Measurements from ENCODE around the gene LMAN2L.

The LMAN2L gene

DNA sequence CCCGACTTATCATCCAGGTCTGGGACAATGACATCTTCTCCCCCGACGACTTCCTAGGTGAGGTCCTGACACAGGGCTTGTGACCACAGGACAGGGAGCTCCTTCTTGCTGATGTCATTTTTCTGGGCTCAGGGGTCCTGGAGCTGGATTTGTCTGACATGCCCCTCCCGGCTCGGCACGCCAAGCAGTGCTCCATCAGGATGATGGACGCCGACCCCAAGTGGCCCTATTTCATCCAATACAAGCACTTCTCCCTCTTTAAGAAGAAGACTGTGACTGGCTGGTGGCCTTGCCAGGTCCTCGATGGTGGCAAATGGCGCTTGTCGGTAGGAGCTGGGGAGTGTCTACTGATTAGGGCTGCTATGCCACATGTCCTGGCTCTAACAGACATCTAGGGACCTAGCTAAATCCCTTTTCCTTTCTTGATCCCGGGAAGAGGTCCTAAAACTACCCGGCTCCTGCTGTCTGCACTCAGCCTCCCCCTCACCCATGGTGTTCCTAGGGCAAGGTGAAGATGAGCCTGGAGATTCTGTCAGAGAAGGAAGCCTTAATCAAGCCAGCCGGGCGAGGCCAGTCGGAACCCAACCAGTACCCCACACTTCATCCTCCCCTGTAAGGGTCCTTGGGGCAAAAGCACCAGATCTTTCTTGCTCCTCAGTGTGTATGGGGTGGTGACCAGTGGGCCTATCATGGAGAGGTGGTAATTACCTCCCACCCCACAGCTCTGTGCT, 36.7 kb downstream of the LMAN2L start:
- DNase-seq (ENCODE audit: low read depth, low spot score) = no peak

- no peak for DNase-seq (ENCODE audit: low read depth, low spot score)
Observed at GRCh38 chr2:96702098-96702785, 37.6 kb downstream of the LMAN2L start.

DNA sequence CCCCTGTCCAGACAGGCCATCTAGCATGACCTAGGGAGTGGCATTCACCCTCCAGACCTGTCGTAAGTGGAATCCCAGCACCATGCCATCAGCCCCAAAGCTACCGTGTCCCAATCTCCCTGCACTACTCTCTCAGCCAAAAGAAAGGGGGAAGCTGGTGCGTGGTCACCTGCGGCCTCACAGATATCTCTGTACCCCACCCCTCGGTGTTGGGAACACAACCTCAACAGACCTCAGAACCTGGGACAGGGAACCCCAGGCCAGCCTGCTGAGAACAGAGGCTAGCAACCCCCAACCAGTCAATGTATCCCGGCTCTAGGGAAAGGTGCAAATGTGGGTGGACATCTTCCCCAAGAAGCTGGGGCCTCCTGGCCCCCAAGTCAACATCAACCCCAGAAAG, 38.2 kb downstream of the LMAN2L start:
- DNase-seq (ENCODE audit: low read depth, low spot score) = no peak

DNA sequence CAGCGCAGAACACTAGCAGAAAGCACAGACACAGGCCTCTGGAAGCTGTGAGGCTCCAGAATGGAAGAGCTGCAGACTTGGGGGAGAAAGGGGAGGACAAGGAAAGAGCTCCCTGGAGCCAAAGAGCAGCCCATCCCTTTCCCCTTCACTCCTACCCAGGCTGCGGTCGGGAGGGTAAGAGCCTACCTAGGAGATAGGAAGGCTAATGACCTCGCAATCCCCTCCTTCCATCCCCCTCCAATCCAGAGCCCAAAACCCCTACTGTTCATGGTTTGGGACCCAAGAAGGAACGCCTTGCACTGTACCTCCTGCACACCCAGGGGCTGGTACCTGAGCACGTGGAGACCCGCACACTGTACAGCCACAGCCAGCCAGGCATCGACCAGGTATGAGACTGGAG, 39.8 kb downstream of the LMAN2L start:
- DNase-seq (ENCODE audit: low read depth, low spot score) = no peak

DNA sequence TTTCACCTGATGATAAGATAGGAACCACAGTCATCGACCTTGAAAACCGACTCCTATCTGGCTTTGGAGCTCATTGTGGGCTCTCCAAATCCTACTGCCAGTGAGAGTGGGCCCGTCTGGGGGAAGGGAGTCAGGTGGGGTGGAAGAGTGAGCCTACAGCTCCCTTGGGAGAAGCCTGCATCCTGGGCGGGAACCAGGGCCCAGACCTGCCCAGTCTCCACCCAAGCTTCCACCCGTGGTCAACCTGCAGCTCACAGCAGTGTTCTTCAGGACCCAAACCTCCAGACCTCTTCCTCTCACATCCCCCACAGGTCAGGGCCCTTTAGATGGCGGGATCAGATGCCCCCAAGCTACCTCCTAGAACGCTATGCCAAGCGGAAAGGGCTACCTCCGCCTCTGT, 40.2 kb downstream of the LMAN2L start:
- no peak for DNase-seq (ENCODE audit: low read depth, low spot score)

DNA sequence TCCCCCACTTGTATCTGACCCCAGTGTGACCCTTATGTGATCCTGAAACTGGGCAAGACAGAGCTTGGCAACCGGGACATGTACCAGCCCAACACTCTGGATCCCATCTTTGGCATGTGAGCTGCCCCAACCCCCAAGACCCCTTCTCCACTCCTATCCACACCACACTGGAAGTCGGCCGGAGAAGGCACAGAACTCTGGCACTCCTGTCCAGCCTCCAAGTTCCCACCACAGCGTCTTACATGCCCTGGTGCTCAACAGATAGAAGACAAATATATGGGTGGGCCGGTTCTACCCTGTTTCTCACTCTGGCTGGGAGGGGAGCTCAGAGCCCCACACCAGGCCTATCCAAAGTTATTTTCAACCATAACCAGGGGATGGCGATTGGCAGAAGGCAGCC, 40.8 kb downstream of the LMAN2L start:
- no peak for DNase-seq (ENCODE audit: low read depth, low spot score)

DNA sequence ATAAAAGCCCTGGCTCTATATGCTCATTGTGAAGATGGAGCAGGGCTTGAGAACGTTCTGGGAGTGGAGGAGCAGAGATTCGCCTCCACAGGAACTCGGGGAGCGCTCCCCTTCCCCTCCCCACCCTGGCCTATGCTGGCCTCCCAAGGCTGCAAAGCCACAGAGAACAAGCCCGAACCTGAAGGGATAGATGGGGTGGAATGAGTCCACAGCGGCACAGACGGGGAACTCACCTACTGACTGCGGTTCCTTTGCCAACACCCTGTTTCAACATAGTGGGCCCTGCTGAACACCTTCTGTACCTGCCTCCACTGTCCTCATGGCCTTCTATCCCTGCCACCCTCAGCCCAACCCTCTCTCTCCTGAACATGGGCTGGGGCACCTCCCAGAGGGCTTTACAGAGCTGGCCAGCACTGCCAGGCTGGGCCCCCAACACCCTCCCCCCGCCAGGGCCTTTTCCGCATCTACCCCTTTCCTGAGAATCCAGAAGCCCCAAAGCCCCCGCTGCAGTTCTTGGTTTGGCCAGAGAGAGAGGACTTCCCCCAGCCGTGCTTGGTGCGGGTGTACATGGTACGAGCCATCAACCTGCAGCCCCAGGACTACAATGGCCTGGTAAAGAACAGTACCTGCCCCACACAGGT, 41.5 kb downstream of the LMAN2L start:
- DNase-seq (ENCODE audit: low read depth, low spot score) = no peak

GRCh38 chr2:96697476-96697875, 42.4 kb downstream of the LMAN2L start:
- DNase-seq (ENCODE audit: low read depth, low spot score) = no peak

- DNase-seq (ENCODE audit: low read depth, low spot score) = no peak
Observed at GRCh38 chr2:96695602-96696001, 44.3 kb downstream of the LMAN2L start.

- no peak for DNase-seq (ENCODE audit: low read depth, low spot score)
Observed at GRCh38 chr2:96694816-96695455, 44.9 kb downstream of the LMAN2L start.

DNA sequence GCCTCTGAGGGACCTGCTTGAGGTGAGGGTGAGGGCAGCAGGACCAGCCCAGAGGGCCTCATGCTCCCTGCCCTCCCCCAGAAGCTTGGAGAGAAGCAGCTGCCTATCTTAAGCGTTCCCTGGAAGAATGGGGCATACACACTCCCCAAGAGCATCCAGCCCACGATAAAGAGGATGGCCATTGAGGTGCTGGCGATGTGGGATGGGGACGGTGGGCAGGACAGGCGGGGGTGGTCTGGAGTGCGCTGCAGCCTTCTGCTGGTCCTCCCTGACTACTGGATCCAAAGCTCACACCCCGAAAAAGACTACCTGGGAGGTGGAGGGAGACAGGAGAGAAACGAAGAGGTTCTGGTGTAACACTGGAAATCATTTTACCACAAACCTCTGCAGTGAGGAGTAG, 45.6 kb downstream of the LMAN2L start:
- no peak for DNase-seq (ENCODE audit: low read depth, low spot score)

- DNase-seq (ENCODE audit: low read depth, low spot score) = no peak
Observed at GRCh38 chr2:96693286-96694200, 46.3 kb downstream of the LMAN2L start.

DNA sequence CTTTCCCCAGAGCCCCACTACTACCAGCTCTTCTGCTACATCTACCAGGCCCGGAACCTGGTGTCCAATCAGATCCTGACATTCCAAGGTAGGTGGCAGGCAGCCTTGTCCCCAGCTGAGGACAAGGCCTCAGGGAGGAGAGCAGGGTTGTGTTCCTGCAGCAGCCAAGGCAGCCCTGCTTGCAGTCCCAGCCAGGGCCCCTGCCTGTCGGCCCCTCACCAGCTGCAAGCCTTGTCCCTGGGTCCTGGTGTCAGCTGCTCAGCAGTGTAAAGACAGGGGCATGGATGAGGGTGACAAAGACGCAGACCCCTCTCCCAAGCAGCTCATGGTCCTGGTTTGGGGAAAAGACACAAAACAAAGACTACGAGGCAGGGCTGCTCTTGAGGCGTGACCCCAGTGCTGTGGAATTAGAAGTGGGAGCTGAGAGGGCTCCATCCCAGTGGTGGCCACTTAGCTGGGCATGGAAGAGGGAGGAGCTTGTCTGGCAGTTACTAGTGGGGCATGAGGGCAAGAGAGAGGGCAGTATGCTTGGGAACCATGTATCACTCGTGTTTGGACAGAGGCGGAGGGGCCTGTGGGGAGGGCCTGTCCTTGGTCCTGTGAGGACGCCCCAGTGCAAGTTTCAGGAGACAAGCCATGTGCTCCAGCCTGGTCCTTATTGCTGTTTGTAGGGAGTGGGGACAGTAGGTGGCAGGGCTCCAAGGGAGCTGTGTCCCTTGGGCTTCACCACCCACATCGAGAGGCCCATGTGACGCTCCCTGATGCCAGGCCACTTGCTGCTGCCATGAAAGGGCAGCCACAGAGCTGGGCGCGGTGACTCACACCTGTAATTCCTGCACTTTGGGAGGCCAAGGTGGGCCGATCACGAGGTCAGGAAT, 47.5 kb downstream of the LMAN2L start:
- no peak for DNase-seq (ENCODE audit: low read depth, low spot score)

DNA sequence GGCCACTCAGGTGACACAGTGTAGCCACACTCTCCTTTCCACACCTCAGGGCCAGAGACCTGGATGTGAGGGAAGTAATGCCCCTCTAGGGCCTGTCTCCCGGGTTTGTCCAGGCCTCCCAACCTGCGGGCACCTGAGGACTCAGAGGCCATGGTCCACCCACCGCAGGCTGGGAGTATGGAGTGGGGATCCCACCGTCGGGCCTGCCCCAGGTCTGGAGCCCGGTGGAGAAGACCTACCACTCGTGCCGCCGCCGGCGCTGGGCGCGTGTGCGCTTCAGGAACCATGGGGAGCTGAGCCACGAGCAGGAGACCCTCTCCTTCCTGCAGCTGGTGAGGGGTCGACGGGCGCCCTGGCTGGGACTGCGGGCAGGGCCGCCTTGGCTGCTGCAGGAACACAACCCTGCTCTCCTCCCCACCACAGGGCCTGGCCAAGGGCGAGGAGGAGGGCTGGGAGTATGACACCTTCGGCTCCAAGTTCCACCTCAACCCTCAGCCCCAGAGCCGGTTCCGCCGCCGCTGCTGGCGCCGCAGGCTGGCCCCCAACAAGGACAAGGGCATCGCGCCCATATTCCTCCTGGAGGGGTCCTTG, 48.7 kb downstream of the LMAN2L start:
- no peak for DNase-seq (ENCODE audit: low read depth, low spot score)

DNA sequence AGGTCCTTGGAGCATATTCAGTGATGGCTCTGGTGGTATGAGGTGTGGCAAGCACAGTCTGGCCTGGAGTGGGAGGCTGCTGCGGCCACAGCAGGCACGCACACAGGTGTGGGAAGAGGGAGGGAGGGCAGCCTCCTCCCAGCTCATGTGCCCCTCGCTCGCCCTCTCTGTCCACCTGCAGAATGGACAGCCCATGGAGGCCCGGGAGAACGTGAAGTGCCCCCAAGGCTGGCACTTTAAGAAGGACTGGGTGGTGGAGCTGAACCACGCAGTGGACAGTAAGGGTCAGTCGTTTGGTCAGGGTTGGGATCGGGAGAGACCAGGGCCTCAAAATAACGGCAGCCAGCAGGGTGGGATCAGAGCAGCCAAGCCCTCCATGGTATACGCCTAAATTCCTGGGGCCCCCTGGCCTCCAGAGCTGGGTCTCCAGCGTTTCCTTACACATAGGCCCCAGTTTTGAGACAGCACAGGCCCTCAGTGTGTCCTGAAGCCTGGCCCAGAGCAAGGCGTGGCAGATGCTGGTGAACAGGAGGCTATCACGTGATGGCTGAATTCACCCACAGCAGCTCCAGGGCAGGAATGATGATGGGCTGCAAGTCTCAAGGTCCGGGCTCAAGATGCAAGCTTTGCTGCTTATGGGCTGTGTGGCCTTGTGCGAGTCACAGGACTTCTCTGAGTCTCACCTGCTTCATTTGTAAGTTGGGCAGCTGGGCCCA, 49.4 kb downstream of the LMAN2L start:
- DNase-seq (ENCODE audit: low read depth, low spot score) = no peak

DNA sequence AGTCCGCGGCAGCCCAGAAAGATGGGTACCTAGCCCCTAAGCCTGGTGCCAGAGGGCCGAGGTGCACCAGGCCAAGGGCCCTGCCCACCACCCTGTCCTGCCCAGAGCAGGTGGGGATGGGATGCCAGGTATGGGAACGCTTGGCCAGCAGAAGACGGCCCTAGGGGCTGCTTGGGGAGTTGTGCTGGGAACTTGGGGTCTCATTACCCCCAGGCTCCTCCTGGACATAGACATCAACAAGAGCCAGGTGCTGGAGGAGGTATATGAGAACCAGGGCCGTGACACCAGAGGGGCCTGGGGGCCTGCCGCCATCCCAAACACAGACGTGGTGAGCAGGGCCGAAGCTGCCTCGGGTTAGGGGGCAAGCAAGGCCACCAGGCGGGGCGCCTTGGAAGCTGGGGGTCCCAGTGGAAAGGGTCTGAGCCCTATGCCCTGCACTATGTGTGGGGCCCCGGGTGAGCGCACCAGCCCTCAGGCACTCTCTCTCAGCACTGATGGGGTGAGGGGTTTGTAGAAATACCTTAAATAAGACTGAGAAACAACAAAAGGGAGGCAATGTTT, 50.4 kb downstream of the LMAN2L start:
- no peak for DNase-seq (ENCODE audit: low read depth, low spot score)

GRCh38 chr2:96688649-96689430, 51.0 kb downstream of the LMAN2L start:
- DNase-seq (ENCODE audit: low read depth, low spot score) = no peak

Measured in smooth muscle cell of the brain vasculature (primary cell).